ENCODE measurements around the gene AUTS2. TPM values are rescaled to one million over a fixed set of nuclear protein-coding genes. Genes with fewer than 3 reads are reported as not detected.

The AUTS2 gene
- total RNA-seq, 1 experiment from 2014 or later, result 50.0 TPM

DNA sequence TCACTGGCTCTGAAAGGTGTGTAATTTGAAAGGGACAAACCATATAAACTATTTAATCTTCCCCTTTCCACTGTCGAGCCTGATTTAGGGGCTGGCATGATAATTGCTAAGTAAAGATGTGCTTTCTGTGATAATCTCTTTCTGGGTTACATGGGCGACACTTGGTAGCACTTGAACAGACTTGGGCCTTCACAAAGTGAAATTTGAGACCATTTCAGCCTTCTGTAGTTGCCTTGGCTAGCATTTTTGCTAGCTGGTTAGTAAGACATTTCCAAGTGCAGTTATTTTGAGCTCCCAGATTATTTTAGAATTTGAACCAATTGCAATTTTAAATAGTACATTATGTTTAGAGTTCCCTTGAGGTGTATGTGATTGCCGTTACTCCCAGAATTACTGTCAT lies 1101.0 kb downstream of the AUTS2 start (continued):
- TF ChIP-seq, protein P1, sequence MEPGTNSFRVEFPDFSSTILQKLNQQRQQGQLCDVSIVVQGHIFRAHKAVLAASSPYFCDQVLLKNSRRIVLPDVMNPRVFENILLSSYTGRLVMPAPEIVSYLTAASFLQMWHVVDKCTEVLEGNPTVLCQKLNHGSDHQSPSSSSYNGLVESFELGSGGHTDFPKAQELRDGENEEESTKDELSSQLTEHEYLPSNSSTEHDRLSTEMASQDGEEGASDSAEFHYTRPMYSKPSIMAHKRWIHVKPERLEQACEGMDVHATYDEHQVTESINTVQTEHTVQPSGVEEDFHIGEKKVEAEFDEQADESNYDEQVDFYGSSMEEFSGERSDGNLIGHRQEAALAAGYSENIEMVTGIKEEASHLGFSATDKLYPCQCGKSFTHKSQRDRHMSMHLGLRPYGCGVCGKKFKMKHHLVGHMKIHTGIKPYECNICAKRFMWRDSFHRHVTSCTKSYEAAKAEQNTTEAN (CRISPR knock-in tag; IDR thresholded peaks at IDR 0.05), result no peak
- no peak for TF ChIP-seq RORB (CRISPR knock-in tag; IDR thresholded peaks at IDR 0.05)

- ChIA-PET POLR2A (interaction anchor here (0.6 to 1.2 kb wide), 4 partner anchors 10 to 873 kb away, joined by 3 to 5 read pairs (median 4); no protein-coding TSS in a partner anchor), CTCF (interaction anchor here (0.5 to 5.9 kb wide), 11 partner anchors 12 to 1633 kb away, joined by 3 to 41 read pairs (median 7); no protein-coding TSS in a partner anchor)
- H3K9me3 Mint-ChIP-seq, result no peaks in the 10 kb centered on the region
- H3K36me3 Mint-ChIP-seq, result no peaks in the 10 kb centered on the region; the same call in 1 of the 2 replicates
- DNase-seq (ENCODE audit: low spot score) (no peak), ATAC-seq (peak; percentile 62)
- TF ChIP-seq, protein P2, sequence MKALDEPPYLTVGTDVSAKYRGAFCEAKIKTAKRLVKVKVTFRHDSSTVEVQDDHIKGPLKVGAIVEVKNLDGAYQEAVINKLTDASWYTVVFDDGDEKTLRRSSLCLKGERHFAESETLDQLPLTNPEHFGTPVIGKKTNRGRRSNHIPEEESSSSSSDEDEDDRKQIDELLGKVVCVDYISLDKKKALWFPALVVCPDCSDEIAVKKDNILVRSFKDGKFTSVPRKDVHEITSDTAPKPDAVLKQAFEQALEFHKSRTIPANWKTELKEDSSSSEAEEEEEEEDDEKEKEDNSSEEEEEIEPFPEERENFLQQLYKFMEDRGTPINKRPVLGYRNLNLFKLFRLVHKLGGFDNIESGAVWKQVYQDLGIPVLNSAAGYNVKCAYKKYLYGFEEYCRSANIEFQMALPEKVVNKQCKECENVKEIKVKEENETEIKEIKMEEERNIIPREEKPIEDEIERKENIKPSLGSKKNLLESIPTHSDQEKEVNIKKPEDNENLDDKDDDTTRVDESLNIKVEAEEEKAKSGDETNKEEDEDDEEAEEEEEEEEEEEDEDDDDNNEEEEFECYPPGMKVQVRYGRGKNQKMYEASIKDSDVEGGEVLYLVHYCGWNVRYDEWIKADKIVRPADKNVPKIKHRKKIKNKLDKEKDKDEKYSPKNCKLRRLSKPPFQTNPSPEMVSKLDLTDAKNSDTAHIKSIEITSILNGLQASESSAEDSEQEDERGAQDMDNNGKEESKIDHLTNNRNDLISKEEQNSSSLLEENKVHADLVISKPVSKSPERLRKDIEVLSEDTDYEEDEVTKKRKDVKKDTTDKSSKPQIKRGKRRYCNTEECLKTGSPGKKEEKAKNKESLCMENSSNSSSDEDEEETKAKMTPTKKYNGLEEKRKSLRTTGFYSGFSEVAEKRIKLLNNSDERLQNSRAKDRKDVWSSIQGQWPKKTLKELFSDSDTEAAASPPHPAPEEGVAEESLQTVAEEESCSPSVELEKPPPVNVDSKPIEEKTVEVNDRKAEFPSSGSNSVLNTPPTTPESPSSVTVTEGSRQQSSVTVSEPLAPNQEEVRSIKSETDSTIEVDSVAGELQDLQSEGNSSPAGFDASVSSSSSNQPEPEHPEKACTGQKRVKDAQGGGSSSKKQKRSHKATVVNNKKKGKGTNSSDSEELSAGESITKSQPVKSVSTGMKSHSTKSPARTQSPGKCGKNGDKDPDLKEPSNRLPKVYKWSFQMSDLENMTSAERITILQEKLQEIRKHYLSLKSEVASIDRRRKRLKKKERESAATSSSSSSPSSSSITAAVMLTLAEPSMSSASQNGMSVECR (CRISPR knock-in tag; IDR thresholded peaks at IDR 0.05; ENCODE audit: borderline replicate concordance), result peak; percentile 41; the same call in 1 of the 2 replicates
- TF ChIP-seq CDX4 (CRISPR knock-in tag; IDR thresholded peaks at IDR 0.05; ENCODE audit: borderline replicate concordance), result no peak
- no peak for TF ChIP-seq MLX (CRISPR knock-in tag; IDR thresholded peaks at IDR 0.05)
- TF ChIP-seq FOXP4 (CRISPR knock-in tag; IDR thresholded peaks at IDR 0.05), result peak; percentile 56; the same call in 1 of the 2 replicates
- TF ChIP-seq FOXK1 (CRISPR knock-in tag; IDR thresholded peaks at IDR 0.05), result peak; percentile 39
- peak; percentile 62 for TF ChIP-seq ZNF423 (CRISPR knock-in tag; IDR thresholded peaks at IDR 0.05)
- TF ChIP-seq CREB1 (CRISPR knock-in tag; IDR thresholded peaks at IDR 0.05), result no peak
- peak; percentile 58; the same call in 1 of the 2 replicates for TF ChIP-seq TEAD1 (CRISPR knock-in tag; IDR thresholded peaks at IDR 0.05)
- 0 out of 2 replicates have a peak, but pooled peaks have one; percentile 9 for TF ChIP-seq CREM (CRISPR knock-in tag; IDR thresholded peaks at IDR 0.05)
- peak; percentile 21; the same call in 1 of the 2 replicates for TF ChIP-seq ETV6 (CRISPR knock-in tag; IDR thresholded peaks at IDR 0.05)
- TF ChIP-seq HMGA2 (CRISPR knock-in tag; IDR thresholded peaks at IDR 0.05), result no peak
- TF ChIP-seq ZNF396 (CRISPR knock-in tag; IDR thresholded peaks at IDR 0.05; ENCODE audit: borderline replicate concordance), result no peak
- TF ChIP-seq FOXJ3 (CRISPR knock-in tag; IDR thresholded peaks at IDR 0.05; ENCODE audit: borderline replicate concordance), result peak; percentile 78; the same call in 1 of the 2 replicates
- H3K27me3 Mint-ChIP-seq (ENCODE audit: low read depth), result peaks cover 51% of the 10 kb centered on the region
- no peak overlapping the region for H3K4me3 Mint-ChIP-seq
- H3K4me1 Mint-ChIP-seq, result no peaks in the 10 kb centered on the region; the same call in 1 of the 2 replicates
- no peak overlapping the region for H3K27ac Mint-ChIP-seq
Measured at GRCh38 chr7:70700055-70700940, 1102.0 kb downstream of the AUTS2 start.
